Activated effector memory CD4-positive, alpha-beta T cell treated with anti-CD3 and anti-CD28 coated beads, Interleukin-2, amount 50 U/mL, for 16 hours (primary cell): Measurements from ENCODE around the gene LMNTD2.

ENCODE experiments used
- DNase-seq: peaks from one replicate; pipeline ENCODE4 v3.0.0-alpha.2; 2020

Gene LMNTD2

GRCh38 chr11:553083-553987, 7.2 kb downstream of the LMNTD2 start:
- DNase-seq: no peak

GRCh38 chr11:551596-551995, 8.9 kb downstream of the LMNTD2 start:
- no peak for DNase-seq

- DNase-seq: no peak
These were observed 9.4 kb downstream of the LMNTD2 start for GRCh38 chr11:551131-551530.

- DNase-seq: no peak
These were observed 9.8 kb downstream of the LMNTD2 start for GRCh38 chr11:550746-551085.

GRCh38 chr11:550021-550745, 10.4 kb downstream of the LMNTD2 start:
- no peak for DNase-seq

- DNase-seq: no peak
These were observed 11.6 kb downstream of the LMNTD2 start for GRCh38 chr11:548700-549603.

- DNase-seq: peak; percentile 61
These were observed 15.4 kb downstream of the LMNTD2 start for GRCh38 chr11:545171-545570.

GRCh38 chr11:544817-545166, 15.7 kb downstream of the LMNTD2 start:
- no peak for DNase-seq

GRCh38 chr11:541433-541885, 19.1 kb downstream of the LMNTD2 start:
- no peak for DNase-seq

GRCh38 chr11:540583-541432, 19.7 kb downstream of the LMNTD2 start:
- DNase-seq: peak; percentile 57

- DNase-seq: peak; percentile 59
These were observed 20.5 kb downstream of the LMNTD2 start for GRCh38 chr11:539971-540481.

GRCh38 chr11:538431-539051, 22.0 kb downstream of the LMNTD2 start:
- no peak for DNase-seq

GRCh38 chr11:537622-538430, 22.7 kb downstream of the LMNTD2 start:
- DNase-seq: no peak

GRCh38 chr11:536841-537621, 23.5 kb downstream of the LMNTD2 start, which contains the start of gene LRRC56:
Gene LRRC56 (plus strand): TSS chr11:537527. CDS start chr11:540685, 3,158 bp downstream.
- DNase-seq: peak; percentile 97

- DNase-seq: peak; percentile 99
These were observed 24.8 kb downstream of the LMNTD2 start, which contains the start of gene HRAS for GRCh38 chr11:535519-536454. Gene HRAS (minus strand): TSS chr11:535576.

- no peak for DNase-seq
These were observed 25.4 kb downstream of the LMNTD2 start for GRCh38 chr11:535210-535518.

- DNase-seq: peak; percentile 76
These were observed 25.9 kb downstream of the LMNTD2 start for GRCh38 chr11:534396-535209.
